Breast epithelium (tissue), 4 donors: ENCODE measurements around the gene REC114. TPM values are rescaled to one million over a fixed set of nuclear protein-coding genes. Genes with fewer than 3 reads are reported as not detected.

Experiments
- DNase-seq, 2 donors: peaks; one replicate each; pipeline ENCODE4 v3.0.0-alpha.2; 2019; ENCODE audit warnings: low spot score in 2 of 2
- H3K27ac ChIP-seq, 2 donors: fragments of 200-600 bp; sonication (generic) in 1 of 2; one replicate each; pipeline ENCODE4 v1.5.1; 2016 to 2019; ENCODE audit warnings: mild to moderate bottlenecking in 1 of 2
- H3K27me3 ChIP-seq, 2 donors: fragments of 200-600 bp; sonication (generic) in 1 of 2; one replicate each; pipeline versions ENCODE4 v1.5.1 to v1.6.0; 2017 to 2019; ENCODE audit warnings: control low read depth in 1 of 2, mild to moderate bottlenecking in 1 of 2
- H3K36me3 ChIP-seq: fragments of 200-600 bp; one replicate; pipeline ENCODE4 v1.5.1; 2019
- H3K4me1 ChIP-seq, 2 donors: fragments of 200-600 bp; sonication (generic); one replicate each; pipeline ENCODE4 v1.5.1; 2016 to 2019; ENCODE audit warnings: control low read depth in 1 of 2
- H3K4me3 ChIP-seq, 3 donors: fragments of 200-600 bp; sonication (generic); 1 replicate in 2 of 3; 2 replicates in 1 of 3; pipeline ENCODE4 v1.5.1; 2016 to 2019; ENCODE audit warnings: mild to moderate bottlenecking in 3 of 3, moderate library complexity in 2 of 3
- H3K9me3 ChIP-seq, 2 donors: fragments of 200-600 bp; sonication (generic) in 1 of 2; one replicate each; pipeline ENCODE4 v1.5.1; 2016 to 2019; ENCODE audit warnings: control low read depth in 1 of 2
- POLR2A ChIP-seq: fragments of 450-650 bp; IDR thresholded peaks from one replicate; pipeline ENCODE4 v1.6.1; 2016; ENCODE audit warnings: antibody characterized with exemption, mild to moderate bottlenecking, moderate library complexity
- POLR2AphosphoS5 ChIP-seq, 3 donors: sonication (generic); formaldehyde crosslinking; IDR thresholded peaks; one replicate each; pipeline ENCODE4 v1.6.1; 2017; ENCODE audit warnings: antibody characterized with exemption in 3 of 3
- intact Hi-C: fragments of 100-400 bp; cut with DNase I; formaldehyde crosslinking; loops from one replicate; pipeline ENCODE4 v1.15.1; 2023; ENCODE audit warnings: low total_unique reads
- total RNA-seq, 3 donors: library from RNA; depleted of rRNA; stranded (reverse); fragments of >200 nt; gene quantifications; one replicate each; pipeline ENCODE4 v1.1.0, GENCODE V29; 2016
- TF ChIP-seq, protein P1 (sequence below), 3 donors: fragments of 450-650 bp; IDR thresholded peaks; one replicate each; pipeline ENCODE4 v1.5.1; 2016 to 2017; ENCODE audit warnings: antibody characterized with exemption in 3 of 3, mild to moderate bottlenecking in 3 of 3, moderate library complexity in 3 of 3

Gene REC114
- total RNA-seq, 3 donors from 2014 or later, result not detected

DNA sequence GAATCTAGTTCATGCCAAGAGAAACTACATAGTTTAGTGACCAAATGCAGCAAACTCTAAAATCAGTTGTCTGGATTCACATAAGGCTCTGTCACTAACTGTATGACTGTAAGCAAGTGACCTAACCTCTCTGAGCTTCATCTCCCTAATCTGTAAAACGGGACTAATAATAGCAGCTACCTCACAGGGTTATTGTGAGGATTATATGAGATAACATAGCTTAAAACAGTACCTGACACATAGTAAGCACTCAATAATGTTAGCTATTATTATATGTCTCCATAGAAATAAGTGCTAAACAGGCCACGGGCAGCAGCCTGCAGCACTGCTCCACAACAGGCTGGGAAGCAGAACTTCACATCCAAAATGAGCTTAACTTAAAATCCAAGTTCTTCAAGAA, 160.0 kb downstream of the REC114 start:
- Histone ChIP-seq H3K4me3 (no peak overlapping the region), H3K9me3 (no peaks in the 10 kb centered on the region), H3K4me1 (peaks cover 2 to 25% of the 10 kb centered on the region in 2 donors), H3K27ac (no peak overlapping the region), H3K27me3 (no peaks in the 10 kb centered on the region), H3K36me3 (no peaks in the 10 kb centered on the region)
- intact Hi-C loops, result loop anchor here (5.0 to 10.0 kb wide), 2 partner anchors 136 to 878 kb away; no protein-coding TSS in a partner anchor
- TF ChIP-seq, protein P1, sequence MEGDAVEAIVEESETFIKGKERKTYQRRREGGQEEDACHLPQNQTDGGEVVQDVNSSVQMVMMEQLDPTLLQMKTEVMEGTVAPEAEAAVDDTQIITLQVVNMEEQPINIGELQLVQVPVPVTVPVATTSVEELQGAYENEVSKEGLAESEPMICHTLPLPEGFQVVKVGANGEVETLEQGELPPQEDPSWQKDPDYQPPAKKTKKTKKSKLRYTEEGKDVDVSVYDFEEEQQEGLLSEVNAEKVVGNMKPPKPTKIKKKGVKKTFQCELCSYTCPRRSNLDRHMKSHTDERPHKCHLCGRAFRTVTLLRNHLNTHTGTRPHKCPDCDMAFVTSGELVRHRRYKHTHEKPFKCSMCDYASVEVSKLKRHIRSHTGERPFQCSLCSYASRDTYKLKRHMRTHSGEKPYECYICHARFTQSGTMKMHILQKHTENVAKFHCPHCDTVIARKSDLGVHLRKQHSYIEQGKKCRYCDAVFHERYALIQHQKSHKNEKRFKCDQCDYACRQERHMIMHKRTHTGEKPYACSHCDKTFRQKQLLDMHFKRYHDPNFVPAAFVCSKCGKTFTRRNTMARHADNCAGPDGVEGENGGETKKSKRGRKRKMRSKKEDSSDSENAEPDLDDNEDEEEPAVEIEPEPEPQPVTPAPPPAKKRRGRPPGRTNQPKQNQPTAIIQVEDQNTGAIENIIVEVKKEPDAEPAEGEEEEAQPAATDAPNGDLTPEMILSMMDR (IDR thresholded peaks at IDR 0.05), result no peak
- TF ChIP-seq POLR2AphosphoS5 (IDR thresholded peaks at IDR 0.05) (no peak), POLR2A (no peak)
- no peak for DNase-seq

DNA sequence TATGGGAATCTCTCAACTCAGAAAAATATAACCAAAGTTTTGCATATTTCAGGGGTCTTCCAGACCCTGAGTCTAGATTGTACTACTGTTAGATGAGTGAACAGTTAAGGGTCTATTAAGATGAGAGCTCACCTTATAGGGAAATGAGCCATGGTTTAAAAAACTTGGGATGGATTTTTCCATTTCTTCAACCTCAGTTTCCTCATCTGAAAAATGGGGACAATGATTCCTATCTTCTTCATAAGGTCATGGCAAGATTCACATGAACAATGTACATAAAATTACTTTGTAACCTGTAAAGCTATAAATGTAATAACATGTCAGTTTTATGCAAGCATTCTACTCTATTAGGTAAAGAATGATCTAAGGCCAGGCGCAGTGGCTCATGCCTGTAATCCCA, 161.5 kb downstream of the REC114 start:
- peaks cover 2 to 25% of the 10 kb centered on the region in 2 donors for H3K4me1 ChIP-seq

DNA sequence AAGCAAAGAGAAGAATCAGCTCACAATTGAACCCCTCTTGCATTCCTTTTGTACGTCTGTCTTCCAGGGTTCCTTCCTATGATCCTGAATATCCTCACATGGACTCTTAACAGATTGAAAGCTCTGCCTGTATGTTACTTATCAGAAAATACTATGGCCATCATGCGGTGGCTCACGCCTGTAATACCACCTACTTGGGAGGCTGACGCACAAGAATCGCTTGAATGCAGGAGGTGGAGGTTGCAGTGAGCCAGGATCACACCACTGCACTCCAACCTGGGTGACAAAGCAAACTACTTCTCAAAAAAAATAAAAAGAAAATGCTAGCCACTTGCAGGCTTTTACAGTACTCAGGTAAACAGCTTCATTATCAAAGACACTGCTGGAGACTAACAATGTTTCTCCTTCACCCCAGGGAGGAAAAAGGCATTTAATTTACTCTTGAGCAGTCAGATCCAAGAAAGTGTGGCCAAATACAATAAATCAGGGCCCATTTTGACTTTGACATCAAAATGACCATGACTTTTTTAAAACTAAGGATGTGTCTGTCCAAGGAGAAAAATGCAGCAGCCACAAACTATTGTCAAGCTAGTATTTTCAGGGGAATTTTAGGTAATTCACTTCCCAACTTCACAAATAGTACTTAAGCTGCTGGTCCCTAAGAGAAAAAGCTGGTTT, 162.9 kb downstream of the REC114 start:
- H3K9me3 ChIP-seq, result no peaks in the 10 kb centered on the region
- H3K36me3 ChIP-seq, result no peaks in the 10 kb centered on the region
- TF ChIP-seq POLR2A (no peak), POLR2AphosphoS5 (IDR thresholded peaks at IDR 0.05) (no peak)
- TF ChIP-seq, protein P1 (IDR thresholded peaks at IDR 0.05), result no peak
- peaks cover 2 to 19% of the 10 kb centered on the region in 2 donors for H3K4me1 ChIP-seq
- H3K27ac ChIP-seq, result no peak overlapping the region
- intact Hi-C loops, result loop anchor here (10.0 kb wide), 1 partner anchor 881 kb away; no protein-coding TSS in a partner anchor
- no peaks in the 10 kb centered on the region for H3K27me3 ChIP-seq
- no peak for DNase-seq
- H3K4me3 ChIP-seq, result no peak overlapping the region

More for the DNA sequence above, 161.5 kb downstream of the REC114 start:
- DNase-seq, result no peak
- H3K4me3 ChIP-seq, result no peak overlapping the region
- H3K27ac ChIP-seq, result no peak overlapping the region
- no peaks in the 10 kb centered on the region for H3K9me3 ChIP-seq
- no peaks in the 10 kb centered on the region for H3K27me3 ChIP-seq
- TF ChIP-seq POLR2A, result no peak
- TF ChIP-seq POLR2AphosphoS5 (IDR thresholded peaks at IDR 0.05), result no peak
- TF ChIP-seq, protein P1 (IDR thresholded peaks at IDR 0.05), result no peak
- no peaks in the 10 kb centered on the region for H3K36me3 ChIP-seq
- intact Hi-C loops, result loop anchor here (5.0 to 10.0 kb wide), 2 partner anchors 137 to 880 kb away; no protein-coding TSS in a partner anchor

DNA sequence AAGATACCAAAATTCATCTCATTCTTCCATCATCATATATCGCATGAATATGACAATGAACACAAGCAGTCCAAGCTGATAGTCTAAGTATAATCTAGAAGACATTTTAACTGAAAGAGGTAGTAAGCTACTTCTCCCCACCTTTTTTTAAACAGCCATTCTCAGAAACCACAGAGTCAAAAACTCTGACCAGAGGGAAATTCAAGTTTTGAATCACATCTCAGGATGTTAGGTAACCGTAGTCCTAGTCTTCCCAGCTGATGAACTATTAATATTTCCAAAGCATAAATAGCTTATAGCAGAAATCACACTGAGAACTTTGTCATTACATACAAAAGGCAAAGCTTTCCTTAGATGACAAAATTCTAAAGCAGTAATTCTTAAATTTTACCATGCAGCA, 164.4 kb downstream of the REC114 start:
- Histone ChIP-seq H3K36me3 (no peaks in the 10 kb centered on the region), H3K4me3 (no peak overlapping the region), H3K27ac (no peak overlapping the region), H3K27me3 (no peaks in the 10 kb centered on the region), H3K9me3 (no peaks in the 10 kb centered on the region), H3K4me1 (peaks cover 0 to 7% of the 10 kb centered on the region in 2 donors)
- DNase-seq, result no peak
- TF ChIP-seq POLR2A (no peak), POLR2AphosphoS5 (IDR thresholded peaks at IDR 0.05) (no peak)
- intact Hi-C loops, result loop anchor here (10.0 kb wide), 1 partner anchor 883 kb away; no protein-coding TSS in a partner anchor

DNA sequence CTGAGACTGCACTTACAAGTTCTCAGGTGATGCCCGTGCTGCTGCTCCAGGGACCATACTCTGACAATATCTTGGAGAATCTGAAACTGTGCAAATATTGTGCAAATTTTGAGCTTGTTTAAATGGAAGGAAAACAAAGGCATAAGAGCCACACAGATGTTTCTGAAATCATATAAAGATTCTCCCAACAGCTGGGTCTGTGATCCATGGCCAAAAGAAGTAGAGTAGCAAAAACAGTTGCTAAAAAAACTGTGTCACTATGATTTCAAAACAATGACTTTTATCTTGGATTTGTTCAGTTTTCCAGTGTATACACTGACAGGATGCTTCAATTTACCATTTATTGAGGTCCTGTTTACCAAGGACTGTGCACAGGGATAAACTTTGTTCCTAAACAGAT, 164.9 kb downstream of the REC114 start:
- no peaks in the 10 kb centered on the region for H3K36me3 ChIP-seq
- no peak overlapping the region for H3K4me3 ChIP-seq
- no peaks in the 10 kb centered on the region for H3K27me3 ChIP-seq
- no peak for DNase-seq
- H3K9me3 ChIP-seq, result no peaks in the 10 kb centered on the region
- intact Hi-C loops, result loop anchor here (1.0 to 10.0 kb wide), 2 partner anchors 18 to 883 kb away; no protein-coding TSS in a partner anchor
- no peak overlapping the region for H3K27ac ChIP-seq
- peaks cover 0 to 3% of the 10 kb centered on the region in 2 donors for H3K4me1 ChIP-seq
- TF ChIP-seq, protein P1 (IDR thresholded peaks at IDR 0.05), result no peak
- TF ChIP-seq POLR2A (no peak), POLR2AphosphoS5 (IDR thresholded peaks at IDR 0.05) (no peak)
